GM23338 (cell line): ENCODE results near the gene SVOPL. TPM values are rescaled to one million over a fixed set of nuclear protein-coding genes. Genes with fewer than 3 reads are reported as not detected.
"Not testable (repeated sequence)": the region's sequence is repeated elsewhere in the genome, so short reads cannot be mapped to it uniquely, and the experiment has no call there.

ENCODE experiments used
- ATAC-seq: fragments of 200-7000 bp; cut with Tn5 transposase; 3 replicates; pipeline ENCODE4 v1.9.1; 2020
- DNase-seq: peaks from one replicate; pipeline ENCODE4 v3.0.0-alpha.2; 2015; ENCODE audit warnings: low spot score
- H2AFZ ChIP-seq: fragments of 200-600 bp; sonication (generic); 2 replicates; pipeline ENCODE4 v1.8.0; 2016; ENCODE audit warnings: antibody characterized with exemption, mild to moderate bottlenecking, moderate library complexity
- H3F3A ChIP-seq: fragments of 200-600 bp; sonication (generic); replicated peaks from 2 replicates; pipeline ENCODE4 v1.8.0; 2017; ENCODE audit warnings: antibody characterized with exemption, mixed run types, low read depth
- H3K27ac ChIP-seq: fragments of 200-600 bp; sonication (generic); 2 replicates; pipeline ENCODE4 v1.6.1; 2016; ENCODE audit warnings: low read depth
- H3K27me3 ChIP-seq: fragments of 200-600 bp; sonication (generic); 2 replicates; pipeline ENCODE4 v1.8.0; 2016; ENCODE audit warnings: mild to moderate bottlenecking, mixed run types, moderate library complexity; ENCODE audit not compliant: insufficient read depth
- H3K36me3 ChIP-seq: fragments of 200-600 bp; sonication (generic); 2 replicates; pipeline ENCODE4 v1.8.0; 2016; ENCODE audit warnings: mild to moderate bottlenecking; ENCODE audit not compliant: insufficient read depth
- H3K4me1 ChIP-seq: fragments of 200-600 bp; sonication (generic); 2 replicates; pipeline ENCODE4 v1.8.0; 2016; ENCODE audit warnings: mild to moderate bottlenecking, moderate library complexity; ENCODE audit not compliant: insufficient read depth
- H3K4me2 ChIP-seq: fragments of 200-600 bp; sonication (generic); 2 replicates; pipeline ENCODE4 v1.7.1; 2017; ENCODE audit warnings: mixed run types
- H3K4me3 ChIP-seq: fragments of 200-600 bp; sonication (generic); 2 replicates; pipeline ENCODE4 v1.6.1; 2016; ENCODE audit warnings: mixed run types
- H3K79me2 ChIP-seq: fragments of 200-600 bp; sonication (generic); replicated peaks from 2 replicates; pipeline ENCODE4 v1.8.0; 2017; ENCODE audit warnings: mild to moderate bottlenecking; ENCODE audit not compliant: insufficient read depth
- H3K9me2 ChIP-seq: fragments of 200-600 bp; sonication (generic); 2 replicates; pipeline ENCODE4 v1.8.0; 2017; ENCODE audit not compliant: insufficient read depth
- H4K20me1 ChIP-seq: fragments of 200-600 bp; sonication (generic); replicated peaks from 2 replicates; pipeline ENCODE4 v1.8.0; 2017; ENCODE audit warnings: mild to moderate bottlenecking; ENCODE audit not compliant: insufficient read depth
- H3K27ac Mint-ChIP-seq: 2 replicates; pipeline ENCODE4 v1.8.0; 2020; ENCODE audit warnings: inconsistent platforms, mild to moderate bottlenecking, moderate library complexity, mixed read lengths
- H3K27me3 Mint-ChIP-seq: 3 replicates; pipeline ENCODE4 v1.8.0; 2022; ENCODE audit warnings: low read depth, mild to moderate bottlenecking, moderate library complexity, mixed read lengths, inconsistent platforms; ENCODE audit not compliant: insufficient read depth, poor library complexity
- H3K36me3 Mint-ChIP-seq: 3 replicates; pipeline ENCODE4 v1.8.0; 2021; ENCODE audit warnings: low read depth, mild to moderate bottlenecking, inconsistent platforms, moderate library complexity, mixed read lengths
- H3K4me1 Mint-ChIP-seq: 3 replicates; pipeline ENCODE4 v1.8.0; 2020; ENCODE audit warnings: mild to moderate bottlenecking, inconsistent platforms, mixed read lengths
- H3K4me3 Mint-ChIP-seq: 3 replicates; pipeline ENCODE4 v1.8.0; 2021; ENCODE audit warnings: moderate library complexity, mild to moderate bottlenecking, inconsistent platforms, mixed read lengths
- H3K9me3 Mint-ChIP-seq: 3 replicates; pipeline ENCODE4 v1.8.0; 2020; ENCODE audit warnings: moderate library complexity, mild to moderate bottlenecking, inconsistent platforms, mixed read lengths
- ETS1 ChIP-seq: IDR thresholded peaks from 2 replicates; pipeline ENCODE4 v1.6.1; 2016; ENCODE audit warnings: antibody characterized with exemption
- ZNF462 ChIP-seq: fragments of 250-450 bp; sonication (Bioruptor Pico); IDR thresholded peaks from 2 replicates; pipeline ENCODE4 v1.5.0; 2020; ENCODE audit warnings: mild to moderate bottlenecking, moderate library complexity
- polyA plus RNA-seq: library from polyadenylated mRNA; unstranded; fragments of >200 nt; fragmentation: Nextera tagmentation; extraction: Ambion mirVana; gene quantifications from 2 replicates; pipeline ENCODE4 v1.2.1, GENCODE V29; 2016
- total RNA-seq: library from RNA; depleted of rRNA; stranded (reverse); fragments of >200 nt; shearing (Covaris generic); gene quantifications from 2 replicates; pipeline ENCODE4 v1.2.3, GENCODE V29; 2014

The SVOPL gene
- total and polyA plus RNA-seq, 2 experiments from 2014 or later = 1.4 to 2.1 TPM

- no peak for TF ChIP-seq ZNF462 (CRISPR knock-in tag)
These were observed 10.7 kb downstream of the SVOPL start (continued) for GRCh38 chr7:138690495-138690894.

GRCh38 chr7:138688037-138688436 is 13.1 kb downstream of the SVOPL start:
- H3K79me2 ChIP-seq, DNase-seq, H3K4me1 ChIP-seq, H4K20me1 ChIP-seq, H3K4me3 Mint-ChIP-seq, H3K4me2 ChIP-seq, ATAC-seq, H3F3A ChIP-seq, H3K27ac Mint-ChIP-seq, H3K4me1 Mint-ChIP-seq, H3K4me3 ChIP-seq, H3K9me2 ChIP-seq, H2AFZ ChIP-seq, H3K36me3 ChIP-seq, H3K27me3 ChIP-seq, H3K27ac ChIP-seq, H3K27me3 Mint-ChIP-seq, H3K36me3 Mint-ChIP-seq: not testable (repeated sequence)
- peaks cover 11% of the 10 kb centered on the region for H3K9me3 Mint-ChIP-seq

GRCh38 chr7:138684340-138684739 is 16.8 kb downstream of the SVOPL start:
- Histone ChIP-seq H3K27ac (no peak overlapping the region), H3K27me3 (no peaks in the 10 kb centered on the region), H2AFZ (no peak overlapping the region), H3K79me2 (no peaks in the 10 kb centered on the region), H3K4me3 (no peak overlapping the region), H3K9me2 (no peaks in the 10 kb centered on the region), H4K20me1 (no peaks in the 10 kb centered on the region), H3K4me1 (no peaks in the 10 kb centered on the region), H3K4me2 (no peak overlapping the region), H3F3A (no peaks in the 10 kb centered on the region), H3K36me3 (no peaks in the 10 kb centered on the region)
- peaks cover 6% of the 10 kb centered on the region; the same call in 1 of the 3 replicates for H3K36me3 Mint-ChIP-seq
- peaks cover 11% of the 10 kb centered on the region for H3K9me3 Mint-ChIP-seq
- H3K4me1 Mint-ChIP-seq = no peaks in the 10 kb centered on the region
- DNase-seq = no peak
- H3K27me3 Mint-ChIP-seq = peaks cover 3% of the 10 kb centered on the region
- no peak overlapping the region for H3K27ac Mint-ChIP-seq
- no peak overlapping the region for H3K4me3 Mint-ChIP-seq
- ATAC-seq = no peak
- no peak for TF ChIP-seq ETS1
- TF ChIP-seq ZNF462 (CRISPR knock-in tag) = no peak
